ENCODE data around the gene MOB3A.

The MOB3A gene

GRCh38 chr19:2021453-2022140, 74.5 kb downstream of the MOB3A start:
- no peak for DNase-seq
